ENCODE results near the gene SPATA13. TPM values are rescaled to one million over a fixed set of nuclear protein-coding genes. Genes with fewer than 3 reads are reported as not detected.

Gene SPATA13
- total RNA-seq, 4 donors from 2014 or later, result 8.1 to 17.0 (median 10.7) TPM

DNA sequence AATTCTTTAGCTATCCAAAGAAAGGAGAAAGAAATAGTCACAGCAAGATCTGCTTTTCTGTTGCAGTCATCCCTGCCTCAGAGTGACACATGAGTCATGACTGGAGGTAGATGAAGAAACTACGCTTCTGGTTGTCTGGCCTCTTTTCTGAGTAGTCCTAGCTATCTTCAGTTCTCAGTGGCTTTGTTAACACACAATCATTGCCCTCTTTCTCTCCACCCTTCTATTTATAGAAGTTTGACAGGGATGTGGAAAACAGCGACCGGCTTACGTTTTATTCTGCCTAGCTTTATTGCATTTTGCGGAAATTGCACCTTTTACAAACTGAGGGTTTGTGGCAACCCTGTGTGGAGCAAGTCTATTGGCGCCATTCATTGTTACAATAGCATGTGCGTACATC, 26.7 kb downstream of the SPATA13 start:
- TF ChIP-seq, protein P1, sequence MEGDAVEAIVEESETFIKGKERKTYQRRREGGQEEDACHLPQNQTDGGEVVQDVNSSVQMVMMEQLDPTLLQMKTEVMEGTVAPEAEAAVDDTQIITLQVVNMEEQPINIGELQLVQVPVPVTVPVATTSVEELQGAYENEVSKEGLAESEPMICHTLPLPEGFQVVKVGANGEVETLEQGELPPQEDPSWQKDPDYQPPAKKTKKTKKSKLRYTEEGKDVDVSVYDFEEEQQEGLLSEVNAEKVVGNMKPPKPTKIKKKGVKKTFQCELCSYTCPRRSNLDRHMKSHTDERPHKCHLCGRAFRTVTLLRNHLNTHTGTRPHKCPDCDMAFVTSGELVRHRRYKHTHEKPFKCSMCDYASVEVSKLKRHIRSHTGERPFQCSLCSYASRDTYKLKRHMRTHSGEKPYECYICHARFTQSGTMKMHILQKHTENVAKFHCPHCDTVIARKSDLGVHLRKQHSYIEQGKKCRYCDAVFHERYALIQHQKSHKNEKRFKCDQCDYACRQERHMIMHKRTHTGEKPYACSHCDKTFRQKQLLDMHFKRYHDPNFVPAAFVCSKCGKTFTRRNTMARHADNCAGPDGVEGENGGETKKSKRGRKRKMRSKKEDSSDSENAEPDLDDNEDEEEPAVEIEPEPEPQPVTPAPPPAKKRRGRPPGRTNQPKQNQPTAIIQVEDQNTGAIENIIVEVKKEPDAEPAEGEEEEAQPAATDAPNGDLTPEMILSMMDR (IDR thresholded peaks at IDR 0.05; ENCODE audit: low read depth), result no peak

DNA sequence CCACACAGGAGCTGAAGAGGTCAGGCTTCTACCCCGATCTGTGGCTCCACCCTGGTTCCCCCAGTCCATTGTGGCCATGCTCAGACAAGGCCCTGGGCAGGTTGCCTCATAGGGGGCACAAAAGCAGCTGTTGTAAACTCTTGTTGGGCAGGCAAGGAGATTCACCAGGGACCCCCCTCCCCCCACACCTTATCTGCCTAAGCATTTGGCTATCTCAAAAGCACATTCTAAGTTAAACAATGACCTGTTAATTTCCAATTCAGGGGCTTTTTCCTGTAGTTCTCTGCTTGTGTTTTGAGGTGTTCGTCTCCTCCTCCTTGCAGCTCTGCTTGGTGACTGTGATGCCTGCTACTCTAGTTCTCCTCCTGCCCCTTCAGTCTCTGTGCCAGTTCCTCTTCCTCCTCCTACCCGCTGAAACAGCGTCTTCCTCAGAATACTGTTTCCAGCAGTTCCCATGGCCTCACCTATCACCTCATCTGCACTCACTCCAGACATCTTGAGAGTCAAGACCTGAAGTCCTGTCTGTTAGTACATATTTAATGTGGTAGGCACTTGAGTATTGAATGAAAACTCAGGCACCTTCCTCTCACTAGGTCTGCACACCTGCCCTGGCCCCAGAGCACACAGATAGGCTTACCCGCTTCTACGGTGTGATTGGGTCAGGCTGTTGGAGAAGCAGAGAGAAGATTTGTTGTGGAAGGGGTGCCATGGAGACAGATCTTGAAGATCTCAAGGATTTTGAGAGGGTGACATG, 31.7 kb downstream of the SPATA13 start:
- TF ChIP-seq, protein P1 (IDR thresholded peaks at IDR 0.05; ENCODE audit: low read depth), result no peak

DNA sequence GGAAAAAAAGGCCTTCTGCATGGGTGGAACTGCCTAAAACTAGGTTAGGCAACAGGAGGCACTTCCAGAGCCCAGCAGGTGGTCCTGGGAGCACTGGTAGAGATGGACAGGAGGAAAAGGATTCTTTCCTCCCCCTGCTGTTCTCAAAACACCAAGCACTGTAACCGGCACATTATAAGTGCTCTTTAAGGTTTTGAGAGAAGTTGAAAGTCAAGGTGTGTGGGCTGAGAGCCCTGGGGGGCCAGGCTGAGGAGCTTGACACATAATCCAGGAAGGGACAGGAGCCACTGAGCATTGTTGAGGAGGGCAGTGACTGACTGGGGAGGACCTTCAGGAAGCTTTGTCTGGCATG, 32.3 kb downstream of the SPATA13 start:
- TF ChIP-seq, protein P1 (IDR thresholded peaks at IDR 0.05; ENCODE audit: low read depth), result no peak

DNA sequence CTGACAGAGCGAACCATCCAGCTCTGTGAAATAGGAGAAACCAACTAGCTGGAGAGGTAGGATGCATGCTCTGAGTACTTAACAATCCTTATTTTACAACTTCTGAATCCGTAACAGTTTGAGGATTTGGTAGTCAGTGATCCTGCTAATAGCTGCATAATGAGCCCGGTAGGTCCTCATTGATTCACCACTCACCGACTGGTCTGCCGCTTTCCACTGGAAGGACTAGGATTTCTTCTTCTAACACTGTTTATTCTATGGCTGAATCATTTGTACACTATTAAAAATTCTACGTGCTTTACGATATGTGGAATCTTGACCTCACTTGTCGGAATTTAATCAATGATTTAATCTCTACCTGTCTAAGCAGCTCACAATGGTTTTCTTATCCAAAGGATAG, 33.9 kb downstream of the SPATA13 start:
- TF ChIP-seq, protein P1 (IDR thresholded peaks at IDR 0.05; ENCODE audit: low read depth), result no peak

DNA sequence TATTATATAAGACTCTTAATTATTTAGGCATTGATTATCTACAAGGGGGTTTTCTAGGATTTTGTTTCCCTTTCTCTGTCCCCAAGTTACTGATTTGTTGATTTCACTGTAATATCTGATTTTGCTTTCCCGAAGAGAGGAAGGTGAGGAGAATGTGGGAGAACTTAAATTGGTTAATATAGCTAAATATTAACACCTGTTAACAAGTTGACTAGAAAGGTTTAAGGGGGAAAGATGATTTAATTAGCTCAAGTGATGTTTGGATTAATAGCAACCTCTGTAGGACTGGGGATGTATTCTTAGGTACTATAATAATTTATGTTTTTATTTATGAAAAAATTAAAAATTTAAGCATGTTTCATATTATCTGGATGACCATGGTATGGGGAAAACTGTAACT, 35.1 kb downstream of the SPATA13 start:
- TF ChIP-seq, protein P1 (IDR thresholded peaks at IDR 0.05; ENCODE audit: low read depth), result no peak

DNA sequence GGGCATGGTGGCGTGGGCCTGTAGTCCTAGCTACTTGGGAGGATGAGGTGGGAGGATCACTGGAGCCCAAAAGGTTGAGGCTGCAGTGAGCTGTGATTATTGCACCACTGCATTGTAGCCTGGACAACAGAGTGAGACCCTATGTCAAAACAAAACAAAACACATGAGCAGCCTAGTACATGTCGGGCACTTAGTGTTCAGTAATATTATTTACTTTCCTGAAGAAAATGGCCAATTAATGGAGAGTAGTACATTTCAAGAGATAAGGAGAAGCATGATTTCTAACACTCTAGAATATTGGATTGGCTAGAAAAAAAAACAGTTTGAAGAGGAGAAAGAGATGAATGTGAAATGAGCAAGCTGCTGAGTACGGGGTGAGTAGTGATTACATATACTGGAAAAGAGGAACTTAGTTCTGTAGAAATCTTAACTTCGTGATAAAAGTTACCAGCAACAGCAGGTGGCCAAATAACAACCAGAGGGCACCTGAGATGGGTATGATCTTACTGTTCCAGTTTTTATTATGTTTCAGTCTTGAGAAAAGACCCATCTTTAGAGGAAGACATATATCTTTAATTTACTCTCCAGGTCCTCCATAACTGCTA, 36.2 kb downstream of the SPATA13 start:
- TF ChIP-seq, protein P1 (IDR thresholded peaks at IDR 0.05; ENCODE audit: low read depth), result no peak

DNA sequence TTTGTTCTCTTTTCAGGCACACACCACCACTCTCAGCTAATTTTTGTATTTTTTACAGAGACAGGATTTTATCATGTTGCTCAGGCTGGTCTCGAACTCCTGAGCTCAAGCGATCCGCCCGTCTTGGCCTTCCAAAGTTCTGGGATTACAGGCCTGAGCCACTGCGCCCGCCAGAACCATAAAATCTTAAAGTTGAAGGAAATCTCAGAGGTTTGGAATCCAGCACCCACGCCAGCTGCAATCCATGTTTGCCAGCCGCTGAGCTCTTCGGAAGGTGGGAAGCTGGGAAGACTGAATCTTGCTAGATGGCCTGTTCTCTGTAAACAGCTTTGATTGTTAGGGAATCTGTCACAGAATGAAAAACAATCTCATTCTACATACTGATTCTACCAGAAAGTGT, 38.5 kb downstream of the SPATA13 start:
- TF ChIP-seq, protein P1 (IDR thresholded peaks at IDR 0.05; ENCODE audit: low read depth), result no peak
